Hepatocyte (in vitro differentiated cells): ENCODE results near the gene C6orf52. TPM values are rescaled to one million over a fixed set of nuclear protein-coding genes. Genes with fewer than 3 reads are reported as not detected.
"Not testable (repeated sequence)": the region's sequence is repeated elsewhere in the genome, so short reads cannot be mapped to it uniquely, and the experiment has no call there.

Experiments
- DNase-seq: peaks from one replicate; pipeline ENCODE4 v3.0.0-alpha.2; 2016; ENCODE audit warnings: low spot score
- H2AFZ ChIP-seq: fragments of 200-600 bp; sonication (generic); 2 replicates; pipeline ENCODE4 v1.6.0; 2016; ENCODE audit warnings: antibody characterized with exemption, mild to moderate bottlenecking
- H3K27ac ChIP-seq: fragments of 200-600 bp; sonication (generic); 2 replicates; pipeline ENCODE4 v1.5.1; 2016; ENCODE audit warnings: mild to moderate bottlenecking
- H3K27me3 ChIP-seq: fragments of 200-600 bp; sonication (generic); 2 replicates; pipeline ENCODE4 v1.6.1; 2016
- H3K36me3 ChIP-seq: fragments of 200-600 bp; sonication (generic); replicated peaks from 2 replicates; pipeline ENCODE4 v1.5.1; 2016; ENCODE audit warnings: low read depth; ENCODE audit not compliant: insufficient read depth
- H3K4me1 ChIP-seq: fragments of 200-600 bp; sonication (generic); 2 replicates; pipeline ENCODE4 v1.5.1; 2016; ENCODE audit warnings: mild to moderate bottlenecking, moderate library complexity; ENCODE audit not compliant: insufficient read depth
- H3K4me2 ChIP-seq: fragments of 200-600 bp; sonication (generic); 2 replicates; pipeline ENCODE4 v1.6.0; 2016
- H3K4me3 ChIP-seq: fragments of 200-600 bp; sonication (generic); 2 replicates; pipeline ENCODE4 v1.5.1; 2016; ENCODE audit warnings: mild to moderate bottlenecking
- H3K79me2 ChIP-seq: fragments of 200-600 bp; sonication (generic); 2 replicates; pipeline ENCODE4 v1.6.0; 2017; ENCODE audit warnings: mild to moderate bottlenecking
- H3K9me2 ChIP-seq: fragments of 200-600 bp; sonication (generic); replicated peaks from 2 replicates; pipeline ENCODE4 v1.6.0; 2017; ENCODE audit warnings: mild to moderate bottlenecking; ENCODE audit not compliant: insufficient read depth
- H3K9me3 ChIP-seq: fragments of 200-600 bp; sonication (generic); 2 replicates; pipeline ENCODE4 v1.5.1; 2016; ENCODE audit warnings: low read depth, mild to moderate bottlenecking
- H4K20me1 ChIP-seq: fragments of 200-600 bp; sonication (generic); 2 replicates; pipeline ENCODE4 v1.6.0; 2016; ENCODE audit warnings: mild to moderate bottlenecking; ENCODE audit not compliant: insufficient read depth, poor library complexity, severe bottlenecking
- CTCF ChIP-seq: fragments of 200-600 bp; sonication (generic); IDR thresholded peaks from 2 replicates; pipeline ENCODE4 v1.5.1; 2016; ENCODE audit warnings: antibody characterized with exemption, mild to moderate bottlenecking; ENCODE audit not compliant: poor library complexity
- EZH2 ChIP-seq: fragments of 200-600 bp; sonication (generic); IDR thresholded peaks from 2 replicates; pipeline ENCODE4 v1.6.1; 2016; ENCODE audit warnings: antibody characterized with exemption, mild to moderate bottlenecking, borderline replicate concordance
- EZH2phosphoT487 ChIP-seq: fragments of 200-600 bp; sonication (generic); IDR thresholded peaks from one replicate; pipeline ENCODE4 v1.6.1; 2018; ENCODE audit warnings: antibody characterized with exemption, mild to moderate bottlenecking, low read depth, moderate library complexity; ENCODE audit not compliant: unreplicated experiment, severe bottlenecking
- WGBS: methylation state at CpG from one replicate; pipeline ENCODE4 v1.1.6; 2016; ENCODE audit warnings: low lambda C conversion rate; ENCODE audit errors: missing lambda C conversion rate; 5-methylcytosine and 5-hydroxymethylcytosine counted together
- polyA plus RNA-seq: library from polyadenylated mRNA; unstranded; fragments of >200 nt; fragmentation: Nextera tagmentation; extraction: Ambion mirVana; gene quantifications from 2 replicates; pipeline ENCODE4 v1.2.1, GENCODE V29; 2016
- total RNA-seq: library from RNA; depleted of rRNA; stranded (reverse); fragments of >200 nt; gene quantifications from 2 replicates; pipeline ENCODE4 v1.2.3, GENCODE V29; 2014

The C6orf52 gene
- total and polyA plus RNA-seq, 2 experiments from 2014 or later: 1.2 to 6.8 TPM

GRCh38 chr6:10721850-10722569 lies 27.6 kb upstream of the C6orf52 start:
- Histone ChIP-seq H2AFZ (peak overlapping the region; percentile 68), H3K4me2 (peak overlapping the region; percentile 73), H3K27me3 (no peaks in the 10 kb centered on the region), H3K9me3 (no peaks in the 10 kb centered on the region), H3K9me2 (no peaks in the 10 kb centered on the region), H3K79me2 (peaks cover 33% of the 10 kb centered on the region), H3K36me3 (no peaks in the 10 kb centered on the region), H4K20me1 (no peaks in the 10 kb centered on the region), H3K4me3 (peak overlapping the region; percentile 7), H3K27ac (peak overlapping the region; percentile 89), H3K4me1 (peaks cover 21% of the 10 kb centered on the region)
- TF ChIP-seq CTCF (no peak), EZH2phosphoT487 (no peak), EZH2 (no peak)
- no peak for DNase-seq
- 68% methylated on average over 11 of the region's 11 CpGs for WGBS

- Histone ChIP-seq H3K79me2 (peaks cover 29% of the 10 kb centered on the region), H2AFZ (peak overlapping the region; percentile 68), H3K4me1 (peaks cover 21% of the 10 kb centered on the region), H3K27ac (peak overlapping the region; percentile 89), H3K4me2 (peak overlapping the region; percentile 73)
- not testable (repeated sequence) for H3K4me3 ChIP-seq, H3K9me3 ChIP-seq, DNase-seq, H3K27me3 ChIP-seq, H3K9me2 ChIP-seq, H3K36me3 ChIP-seq, H4K20me1 ChIP-seq
- 90% methylated on average over 17 of the region's 17 CpGs for WGBS
These were observed 26.8 kb upstream of the C6orf52 start for GRCh38 chr6:10720960-10721849.

- no peaks in the 10 kb centered on the region for H3K9me2 ChIP-seq
- no peak overlapping the region for H3K4me3 ChIP-seq
- WGBS: 98% methylated on average over 40 of the region's 49 CpGs
- no peaks in the 10 kb centered on the region for H3K27me3 ChIP-seq
- no peak overlapping the region for H3K27ac ChIP-seq
- no peak for TF ChIP-seq EZH2
- TF ChIP-seq CTCF: no peak
- TF ChIP-seq EZH2phosphoT487: no peak
- no peaks in the 10 kb centered on the region for H3K36me3 ChIP-seq
- no peak overlapping the region for H2AFZ ChIP-seq
- peaks cover 21% of the 10 kb centered on the region for H3K4me1 ChIP-seq
- no peak for DNase-seq
- H3K79me2 ChIP-seq: peaks cover 21% of the 10 kb centered on the region
- H4K20me1 ChIP-seq: no peaks in the 10 kb centered on the region
- H3K4me2 ChIP-seq: no peak overlapping the region
- H3K9me3 ChIP-seq: no peaks in the 10 kb centered on the region
These were observed 26.0 kb upstream of the C6orf52 start for GRCh38 chr6:10720265-10720959.

- Histone ChIP-seq H3K79me2 (peaks cover 16% of the 10 kb centered on the region), H3K4me2 (no peak overlapping the region), H3K4me1 (peaks cover 21% of the 10 kb centered on the region), H2AFZ (no peak overlapping the region), H3K27ac (peak overlapping the region; percentile 80), H3K36me3 (no peaks in the 10 kb centered on the region), H3K9me3 (no peaks in the 10 kb centered on the region), H4K20me1 (no peaks in the 10 kb centered on the region), H3K27me3 (no peaks in the 10 kb centered on the region), H3K4me3 (no peak overlapping the region), H3K9me2 (no peaks in the 10 kb centered on the region)
- DNase-seq: no peak
- TF ChIP-seq EZH2 (no peak), EZH2phosphoT487 (no peak), CTCF (no peak)
- WGBS: 98% methylated on average over 20 of the region's 21 CpGs
These were observed 25.5 kb upstream of the C6orf52 start for GRCh38 chr6:10719964-10720264.
